SK-N-SH (cell line): ENCODE measurements around the gene GTF2F2. TPM values are rescaled to one million over a fixed set of nuclear protein-coding genes. Genes with fewer than 3 reads are reported as not detected.

ENCODE experiments used
- CTCF ChIA-PET: fragments of 300-600, 350-600 bp; formaldehyde crosslinking; extraction: SDS; loops from one replicate; lab custom pipeline; 2021; lab: Yijun Ruan, JAX
- POLR2A ChIA-PET: fragments of 350-600 bp; sonication (Branson Sonifier 250); formaldehyde crosslinking; extraction: SDS; loops from one replicate; lab custom pipeline; 2020; ENCODE audit warnings: antibody characterized with exemption, inconsistent platforms; lab: Yijun Ruan, JAX
- DNase-seq: peaks from one replicate; pipeline ENCODE4 v3.0.0; 2012
- H2AFZ ChIP-seq: fragments of 200-600 bp; sonication (generic); 2 replicates; pipeline ENCODE4 v1.8.1; 2016; ENCODE audit warnings: antibody characterized with exemption, mild to moderate bottlenecking, low read depth
- H3F3A ChIP-seq: fragments of 200-600 bp; sonication (generic); replicated peaks from 2 replicates; pipeline ENCODE3; 2016; ENCODE audit warnings: antibody characterized with exemption, mild to moderate bottlenecking; ENCODE audit not compliant: insufficient read depth
- H3K27ac ChIP-seq, 2 experiments: fragments of 200-500 bp in 1 of 2; fragments of 200-600 bp in 1 of 2; sonication (Bioruptor generic) in 1 of 2; sonication (generic), shearing (Covaris generic) in 1 of 2; 2 replicates each; pipeline versions ENCODE4 v1.5.1 to v1.6.1; 2014 to 2016; ENCODE audit warnings: low read depth in 2 of 2, inconsistent platforms in 1 of 2, low read length in 1 of 2, mild to moderate bottlenecking in 1 of 2, mixed read lengths in 1 of 2
- H3K27me3 ChIP-seq: fragments of 200-600 bp; sonication (generic), shearing (Covaris generic); 2 replicates; pipeline ENCODE4 v1.6.1; 2016; ENCODE audit warnings: mixed run types; ENCODE audit not compliant: insufficient read depth
- H3K36me3 ChIP-seq, 2 experiments: fragments of 200-500 bp in 1 of 2; fragments of 200-600 bp in 1 of 2; sonication (Bioruptor generic) in 1 of 2; sonication (generic) in 1 of 2; replicated peaks in 1 of 2; 2 replicates each; pipeline versions ENCODE3 to v1.5.1; 2014 to 2016; ENCODE audit warnings: low read length in 1 of 2, mild to moderate bottlenecking in 1 of 2; ENCODE audit not compliant: insufficient read depth in 2 of 2, control insufficient read depth in 1 of 2
- H3K4me1 ChIP-seq, 2 experiments: fragments of 200-500 bp in 1 of 2; fragments of 200-600 bp in 1 of 2; sonication (Bioruptor generic) in 1 of 2; sonication (generic), shearing (Covaris generic) in 1 of 2; 2 replicates each; pipeline versions ENCODE4 v1.5.1 to v1.6.1; 2014 to 2016; ENCODE audit warnings: low read depth in 1 of 2, low read length in 1 of 2, mixed run types in 1 of 2; ENCODE audit not compliant: insufficient read depth in 2 of 2, control insufficient read depth in 1 of 2
- H3K4me2 ChIP-seq: fragments of 200-600 bp; sonication (generic), shearing (Covaris generic); 2 replicates; pipeline ENCODE4 v1.6.1; 2017; ENCODE audit warnings: mixed run types
- H3K4me3 ChIP-seq, 2 experiments: fragments of 200-500 bp in 1 of 2; fragments of 200-600 bp in 1 of 2; sonication (Bioruptor generic) in 1 of 2; sonication (generic), shearing (Covaris generic) in 1 of 2; 2 replicates each; pipeline versions ENCODE4 v1.5.1 to v1.8.1; 2014 to 2016; ENCODE audit warnings: low read depth in 2 of 2, inconsistent platforms in 1 of 2, low read length in 1 of 2, mild to moderate bottlenecking in 1 of 2, mixed read lengths in 1 of 2, moderate library complexity in 1 of 2
- H3K79me2 ChIP-seq: fragments of 200-600 bp; sonication (generic); 2 replicates; pipeline ENCODE4 v1.8.1; 2017; ENCODE audit warnings: mild to moderate bottlenecking; ENCODE audit not compliant: insufficient read depth
- H3K9ac ChIP-seq: fragments of 200-600 bp; sonication (generic); 2 replicates; pipeline ENCODE4 v1.6.1; 2017; ENCODE audit warnings: mixed run types
- H3K9me2 ChIP-seq: fragments of 200-600 bp; sonication (generic); 2 replicates; pipeline ENCODE4 v1.6.1; 2017; ENCODE audit warnings: mixed run types
- H3K9me3 ChIP-seq: fragments of 200-600 bp; sonication (generic); 2 replicates; pipeline ENCODE4 v1.6.1; 2017; ENCODE audit warnings: mixed run types, mild to moderate bottlenecking, moderate library complexity
- H4K20me1 ChIP-seq: fragments of 200-600 bp; sonication (generic); 2 replicates; pipeline ENCODE4 v1.6.1; 2017; ENCODE audit warnings: mild to moderate bottlenecking, mixed run types; ENCODE audit not compliant: insufficient read depth
- EP300 ChIP-seq, 2 experiments: IDR thresholded peaks; 2 replicates each; pipeline versions ENCODE4 v1.4.0 to v1.6.1; 2012; ENCODE audit warnings: borderline replicate concordance in 1 of 2, low read depth in 1 of 2, low read length in 1 of 2
- FOSL2 ChIP-seq: IDR thresholded peaks from 2 replicates; pipeline ENCODE4 v1.4.0; 2012; ENCODE audit warnings: low read depth, mild to moderate bottlenecking, moderate library complexity, borderline replicate concordance
- FOXJ3 ChIP-seq: sonication (generic); formaldehyde crosslinking; IDR thresholded peaks from 2 replicates; pipeline ENCODE4 v1.5.1; 2020; ENCODE audit warnings: mild to moderate bottlenecking, missing genetic modification reagents
- FOXM1 ChIP-seq: IDR thresholded peaks from 2 replicates; pipeline ENCODE4 v1.4.0; 2012; ENCODE audit warnings: low read depth, mild to moderate bottlenecking
- GABPA ChIP-seq: IDR thresholded peaks from 2 replicates; pipeline ENCODE4 v1.4.0; 2012; ENCODE audit warnings: low read depth, mild to moderate bottlenecking
- IRF3 ChIP-seq: fragments of 150-350 bp; IDR thresholded peaks from 2 replicates; pipeline ENCODE4 v1.6.1; 2016; ENCODE audit warnings: mild to moderate bottlenecking, low read depth, low read length
- JUND ChIP-seq: IDR thresholded peaks from 2 replicates; pipeline ENCODE4 v1.4.0; 2012
- MEF2A ChIP-seq: IDR thresholded peaks from 2 replicates; pipeline ENCODE4 v1.4.0; 2012; ENCODE audit warnings: low read depth, borderline replicate concordance
- NFIC ChIP-seq: IDR thresholded peaks from 2 replicates; pipeline ENCODE4 v1.4.0; 2012; ENCODE audit warnings: borderline replicate concordance
- NRF1 ChIP-seq: IDR thresholded peaks from 2 replicates; pipeline ENCODE4 v1.6.1; 2012; ENCODE audit warnings: low read depth, mild to moderate bottlenecking, low read length
- REST ChIP-seq: IDR thresholded peaks from 2 replicates; pipeline ENCODE4 v1.6.1; 2012; ENCODE audit warnings: mild to moderate bottlenecking, low read depth, low read length, moderate library complexity
- RFX5 ChIP-seq: IDR thresholded peaks from 2 replicates; pipeline ENCODE4 v1.6.1; 2012; ENCODE audit warnings: mild to moderate bottlenecking, improper control_type of control experiment, low read length
- SIN3A ChIP-seq: IDR thresholded peaks from 2 replicates; pipeline ENCODE4 v1.6.1; 2012; ENCODE audit warnings: low read depth, mild to moderate bottlenecking, low read length, moderate library complexity, borderline replicate concordance
- SMC3 ChIP-seq: IDR thresholded peaks from 2 replicates; pipeline ENCODE4 v1.6.1; 2012; ENCODE audit warnings: low read depth, low read length, improper control_type of control experiment
- TAF1 ChIP-seq: IDR thresholded peaks from 2 replicates; pipeline ENCODE4 v1.6.1; 2012; ENCODE audit warnings: low read depth, mild to moderate bottlenecking, low read length, moderate library complexity, borderline replicate concordance
- TCF12 ChIP-seq: IDR thresholded peaks from 2 replicates; pipeline ENCODE4 v1.4.0; 2012
- TEAD4 ChIP-seq: IDR thresholded peaks from 2 replicates; pipeline ENCODE4 v1.4.0; 2012; ENCODE audit warnings: mild to moderate bottlenecking, borderline replicate concordance; ENCODE audit not compliant: insufficient read depth
- USF1 ChIP-seq: IDR thresholded peaks from 2 replicates; pipeline ENCODE4 v1.4.0; 2012; ENCODE audit warnings: low read depth, borderline replicate concordance
- YY1 ChIP-seq: IDR thresholded peaks from 2 replicates; pipeline ENCODE4 v1.4.0; 2012; ENCODE audit warnings: low read depth, mild to moderate bottlenecking
- WGBS: methylation state at CpG from one replicate; pipeline ENCODE4 v1.1.6; 2017; ENCODE audit warnings: low lambda C conversion rate; 5-methylcytosine and 5-hydroxymethylcytosine counted together
- polyA plus RNA-seq, 3 experiments: library from polyadenylated mRNA; depleted of rRNA; stranded (reverse); fragments of >200 nt; gene quantifications; 2 replicates each; pipeline ENCODE4 v1.2.3, GENCODE V29; 2012

Gene GTF2F2
- polyA plus RNA-seq, 1 of the 3 experiments (the other 2 are of a cell fraction), result 24.2 TPM

- no peaks in the 10 kb centered on the region for H3F3A ChIP-seq
- no peaks in the 10 kb centered on the region for H3K9me2 ChIP-seq
- no peak overlapping the region for H3K27ac ChIP-seq
- no peak for DNase-seq
- H3K9me3 ChIP-seq, result no peaks in the 10 kb centered on the region
- H4K20me1 ChIP-seq, result no peaks in the 10 kb centered on the region
- ChIA-PET CTCF (interaction anchor here (1.2 to 4.2 kb wide), 3 partner anchors 22 to 256 kb away, joined by 3 to 34 read pairs (median 8); no protein-coding TSS in a partner anchor), POLR2A (no interaction called here)
- WGBS, result 91% methylated on average over 2 of the region's 2 CpGs
- no peaks in the 10 kb centered on the region for H3K36me3 ChIP-seq
- no peak overlapping the region for H2AFZ ChIP-seq
- H3K9ac ChIP-seq, result no peak overlapping the region
- no peaks in the 10 kb centered on the region for H3K79me2 ChIP-seq
- no peak for TF ChIP-seq TCF12
- TF ChIP-seq FOXM1, result no peak
- TF ChIP-seq YY1, result no peak
- no peak for TF ChIP-seq REST
- no peak for TF ChIP-seq GABPA
- no peak for TF ChIP-seq JUND
- TF ChIP-seq NFIC, result no peak
- no peak for TF ChIP-seq SIN3A
- TF ChIP-seq NRF1, result no peak
- TF ChIP-seq SMC3, result no peak
- no peak for TF ChIP-seq MEF2A
- TF ChIP-seq FOXJ3 (CRISPR knock-in tag), result no peak
- H3K4me2 ChIP-seq, result no peak overlapping the region
- no peaks in the 10 kb centered on the region for H3K27me3 ChIP-seq
- no peak overlapping the region for H3K4me3 ChIP-seq
- H3K4me1 ChIP-seq, result no peaks in the 10 kb centered on the region; a peak in 1 of 4 replicates
Measured at GRCh38 chr13:45303026-45303425, 182.7 kb downstream of the GTF2F2 start.

- ChIA-PET POLR2A (no interaction called here), CTCF (interaction anchor here (0.5 to 4.2 kb wide), 4 partner anchors 17 to 257 kb away, joined by 3 to 34 read pairs (median 6); no protein-coding TSS in a partner anchor)
- no peaks in the 10 kb centered on the region for H3K79me2 ChIP-seq
- no peaks in the 10 kb centered on the region for H3K9me3 ChIP-seq
- no peak for DNase-seq
- H3K27ac ChIP-seq, result no peak overlapping the region
- no peak for TF ChIP-seq RFX5
- no peak for TF ChIP-seq FOXM1
- no peak for TF ChIP-seq TAF1
- TF ChIP-seq NFIC, result no peak
- no peak for TF ChIP-seq TEAD4
- TF ChIP-seq YY1, result no peak
- no peak for TF ChIP-seq IRF3
- TF ChIP-seq EP300 (IDR thresholded peaks at IDR 0.05; ENCODE audit: borderline replicate concordance in 1 of 2, low read depth in 1 of 2, low read length in 1 of 2), result no peak
- TF ChIP-seq USF1, result no peak
- TF ChIP-seq FOSL2, result no peak
- TF ChIP-seq FOXJ3 (CRISPR knock-in tag), result no peak
- H3K9ac ChIP-seq, result no peak overlapping the region
- H3K4me2 ChIP-seq, result no peak overlapping the region
- H3K9me2 ChIP-seq, result no peaks in the 10 kb centered on the region
- H4K20me1 ChIP-seq, result no peaks in the 10 kb centered on the region
- H3K36me3 ChIP-seq, result no peaks in the 10 kb centered on the region
- H3K27me3 ChIP-seq, result no peaks in the 10 kb centered on the region
- H3K4me3 ChIP-seq, result no peak overlapping the region
- 86% methylated on average over 5 of the region's 5 CpGs for WGBS
- H3F3A ChIP-seq, result no peaks in the 10 kb centered on the region
- H2AFZ ChIP-seq, result no peak overlapping the region
- H3K4me1 ChIP-seq, result no peaks in the 10 kb centered on the region; a peak in 1 of 4 replicates
Measured at GRCh38 chr13:45303866-45304265, 183.6 kb downstream of the GTF2F2 start.
